ENCODE measurements around the gene EXOC4. TPM values are rescaled to one million over a fixed set of nuclear protein-coding genes. Genes with fewer than 3 reads are reported as not detected.
A peak's percentile ranks its signal among the peaks of the same experiment; 100 is the strongest.

Gene EXOC4
- total and polyA plus RNA-seq, 12 donors = 7.5 to 41.7 (median 34.6) TPM

DNA sequence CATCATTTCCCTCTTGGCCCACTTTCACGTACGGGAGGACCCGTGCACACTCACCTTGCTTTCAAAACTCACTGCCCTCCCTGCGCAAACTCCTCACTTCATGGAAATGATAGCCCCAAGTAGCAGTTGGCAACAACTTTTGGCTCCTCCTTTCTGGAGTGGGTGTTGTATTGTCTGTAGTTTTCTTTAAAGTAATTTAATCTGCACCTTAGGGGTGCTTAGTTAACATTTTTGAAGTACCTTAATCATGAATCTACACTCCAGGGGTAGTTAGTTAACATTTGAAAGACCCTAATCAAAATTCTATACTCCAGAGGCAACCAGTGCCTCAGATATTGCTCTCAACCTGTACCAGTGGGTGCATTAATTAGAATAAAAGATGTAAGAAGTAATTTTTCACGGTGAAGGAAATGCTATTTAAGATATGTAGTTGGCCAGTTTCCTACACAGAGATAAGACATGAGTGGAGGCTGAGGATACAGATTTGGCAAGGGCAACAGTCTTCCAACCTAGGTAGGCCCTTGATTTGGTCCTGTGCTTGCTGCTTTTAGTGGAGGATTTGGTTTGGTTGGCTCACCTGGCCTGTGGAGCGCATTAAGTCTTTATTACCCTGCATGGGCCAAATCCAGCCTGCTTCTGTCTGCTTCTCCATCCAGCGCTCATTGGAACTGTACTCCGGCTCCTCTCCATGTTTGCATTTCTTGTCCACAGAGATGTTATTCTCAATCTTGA lies 93.0 kb downstream of the EXOC4 start:
- 63 to 64% methylated on average over 8 of the region's 8 CpGs for WGBS, 2 donors
- Histone ChIP-seq H3K9me3 (peaks cover 0 to 33% (median 17%) of the 10 kb centered on the region in 11 donors), H3K27ac (no peak overlapping the region), H3K4me1 (peaks cover 0 to 17% (median 6%) of the 10 kb centered on the region in 9 donors), H3K27me3 (no peaks in the 10 kb centered on the region), H3K4me3 (no peak overlapping the region), H3K36me3 (no peaks in the 10 kb centered on the region)
- DNase-seq (no peak), ATAC-seq (peak in 1 of 8 donors; percentile 55)
- intact Hi-C loops (cut with DNase I) = no loop called here
- TF ChIP-seq, protein P1, sequence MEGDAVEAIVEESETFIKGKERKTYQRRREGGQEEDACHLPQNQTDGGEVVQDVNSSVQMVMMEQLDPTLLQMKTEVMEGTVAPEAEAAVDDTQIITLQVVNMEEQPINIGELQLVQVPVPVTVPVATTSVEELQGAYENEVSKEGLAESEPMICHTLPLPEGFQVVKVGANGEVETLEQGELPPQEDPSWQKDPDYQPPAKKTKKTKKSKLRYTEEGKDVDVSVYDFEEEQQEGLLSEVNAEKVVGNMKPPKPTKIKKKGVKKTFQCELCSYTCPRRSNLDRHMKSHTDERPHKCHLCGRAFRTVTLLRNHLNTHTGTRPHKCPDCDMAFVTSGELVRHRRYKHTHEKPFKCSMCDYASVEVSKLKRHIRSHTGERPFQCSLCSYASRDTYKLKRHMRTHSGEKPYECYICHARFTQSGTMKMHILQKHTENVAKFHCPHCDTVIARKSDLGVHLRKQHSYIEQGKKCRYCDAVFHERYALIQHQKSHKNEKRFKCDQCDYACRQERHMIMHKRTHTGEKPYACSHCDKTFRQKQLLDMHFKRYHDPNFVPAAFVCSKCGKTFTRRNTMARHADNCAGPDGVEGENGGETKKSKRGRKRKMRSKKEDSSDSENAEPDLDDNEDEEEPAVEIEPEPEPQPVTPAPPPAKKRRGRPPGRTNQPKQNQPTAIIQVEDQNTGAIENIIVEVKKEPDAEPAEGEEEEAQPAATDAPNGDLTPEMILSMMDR (IDR thresholded peaks at IDR 0.05) = no peak

DNA sequence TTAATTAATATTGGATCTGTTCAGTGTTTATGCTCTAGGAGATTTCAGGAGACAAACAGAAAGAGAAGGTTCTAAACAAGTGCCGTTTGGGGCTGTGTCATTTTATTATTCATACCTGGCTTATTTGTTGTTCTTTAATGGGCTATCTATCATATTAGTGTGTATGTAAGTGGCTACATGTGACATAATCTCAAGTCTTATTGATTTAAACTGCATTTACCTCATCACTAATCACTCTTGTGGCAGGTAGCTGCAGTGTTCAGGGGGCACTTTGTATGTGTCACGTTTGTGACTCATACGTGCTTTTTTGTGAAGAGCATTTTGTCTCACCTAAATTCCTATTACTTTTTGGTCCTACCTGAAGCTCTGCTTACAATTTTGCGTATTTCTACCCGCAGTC lies 95.4 kb downstream of the EXOC4 start:
- Histone ChIP-seq H3K36me3 (no peaks in the 10 kb centered on the region), H3K9me3 (peaks cover 0 to 33% (median 12%) of the 10 kb centered on the region in 11 donors), H3K27ac (no peak overlapping the region), H3K27me3 (no peaks in the 10 kb centered on the region), H3K4me3 (no peak overlapping the region), H3K4me1 (peaks cover 0 to 17% (median 6%) of the 10 kb centered on the region in 9 donors)
- DNase-seq (no peak), ATAC-seq (no peak)
- TF ChIP-seq, protein P1 (IDR thresholded peaks at IDR 0.05) = no peak
- intact Hi-C loops (cut with DNase I) = no loop called here
- WGBS, 2 donors = 94 to 95% methylated on average over 5 of the region's 5 CpGs

DNA sequence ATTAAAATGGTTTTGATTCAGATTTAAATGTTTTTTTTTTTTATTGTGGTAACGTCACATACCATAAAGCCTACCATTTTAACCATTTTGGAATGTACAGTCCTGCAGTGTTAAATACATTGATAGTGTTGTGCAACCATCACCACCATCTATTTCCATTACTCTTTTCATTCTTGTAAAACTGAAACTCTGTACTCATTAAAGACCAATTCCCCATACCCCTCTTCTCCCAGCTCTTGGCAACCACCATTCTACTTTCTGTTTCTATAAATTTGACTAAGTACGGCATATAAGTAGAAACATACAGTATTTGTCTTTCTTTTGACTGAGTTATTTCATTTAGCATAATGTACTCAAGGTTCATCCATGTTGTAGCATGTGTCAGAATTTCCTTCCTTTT lies 96.2 kb downstream of the EXOC4 start:
- Histone ChIP-seq H3K9me3 (peaks cover 0 to 37% (median 12%) of the 10 kb centered on the region in 11 donors), H3K27me3 (no peaks in the 10 kb centered on the region), H3K4me3 (no peak overlapping the region), H3K27ac (no peak overlapping the region), H3K36me3 (no peaks in the 10 kb centered on the region), H3K4me1 (peaks cover 0 to 17% (median 6%) of the 10 kb centered on the region in 9 donors)
- intact Hi-C loops (cut with DNase I) = no loop called here
- no peak for ATAC-seq
- 99% methylated on average over 2 of the region's 2 CpGs for WGBS, 2 donors
- DNase-seq = no peak
- TF ChIP-seq, protein P1 (IDR thresholded peaks at IDR 0.05) = no peak

DNA sequence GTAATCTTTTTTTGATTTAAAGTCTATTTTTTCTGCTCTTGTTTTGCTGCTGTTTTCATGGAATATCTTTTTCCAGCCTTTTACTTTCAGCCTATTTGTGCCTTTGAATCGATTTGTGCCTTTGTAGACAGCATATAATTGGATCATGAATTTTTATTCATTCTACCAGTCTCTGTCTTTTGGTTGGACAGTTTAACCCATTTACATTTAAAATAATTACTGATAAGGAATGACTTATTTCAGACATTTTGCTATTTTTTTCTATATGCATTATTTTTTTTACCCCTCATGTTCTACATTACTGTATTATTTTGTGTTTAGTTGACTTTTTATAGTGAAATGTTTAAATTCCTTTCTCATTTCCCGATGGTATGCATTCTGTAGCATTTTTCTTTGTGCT lies 99.6 kb downstream of the EXOC4 start:
- TF ChIP-seq, protein P1 (IDR thresholded peaks at IDR 0.05) = no peak
- H3K27ac ChIP-seq = no peak overlapping the region
- peaks cover 0 to 40% (median 12%) of the 10 kb centered on the region in 11 donors for H3K9me3 ChIP-seq
- intact Hi-C loops (cut with DNase I) = no loop called here
- H3K36me3 ChIP-seq = peaks cover 0 to 13% (median 0%) of the 10 kb centered on the region in 9 donors
- DNase-seq = no peak
- H3K4me1 ChIP-seq = peaks cover 0 to 9% (median 0%) of the 10 kb centered on the region in 9 donors
- no peak for ATAC-seq
- 98 to 100% methylated on average over 2 of the region's 2 CpGs for WGBS, 2 donors
- no peaks in the 10 kb centered on the region for H3K27me3 ChIP-seq
- H3K4me3 ChIP-seq = no peak overlapping the region

Data from heart right ventricle (tissue), 16 donors.